Muscle layer of colon (tissue), 2 donors: ENCODE data around the gene PRLR.

ENCODE experiments used
- H3K27ac ChIP-seq: one replicate; pipeline ENCODE4 v1.7.0; 2013; ENCODE audit warnings: low read depth, mild to moderate bottlenecking, low read length, moderate library complexity
- H3K27me3 ChIP-seq, 2 donors: one replicate each; pipeline ENCODE4 v1.7.0; 2013; ENCODE audit warnings: low read length in 2 of 2, mild to moderate bottlenecking in 2 of 2; ENCODE audit not compliant: insufficient read depth in 2 of 2, control insufficient read depth in 1 of 2
- H3K36me3 ChIP-seq: one replicate; pipeline ENCODE4 v1.7.0; 2013; ENCODE audit warnings: mild to moderate bottlenecking, low read length; ENCODE audit not compliant: insufficient read depth
- H3K4me1 ChIP-seq: one replicate; pipeline ENCODE4 v1.7.0; 2013; ENCODE audit warnings: mild to moderate bottlenecking, low read length; ENCODE audit not compliant: insufficient read depth
- H3K4me3 ChIP-seq, 2 donors: one replicate each; pipeline ENCODE4 v1.7.0; 2013; ENCODE audit warnings: low read length in 2 of 2, low read depth in 1 of 2, mild to moderate bottlenecking in 1 of 2, moderate library complexity in 1 of 2
- H3K9ac ChIP-seq: one replicate; pipeline ENCODE4 v1.7.0; 2013; ENCODE audit warnings: low read length
- H3K9me3 ChIP-seq: one replicate; pipeline ENCODE4 v1.7.0; 2013; ENCODE audit warnings: mild to moderate bottlenecking, low read length
- donor health status: abdominal sarcoma.
- donor health status: Adenocarcinoma of cecum.

PRLR gene

GRCh38 chr5:35003018-35003957, 227.0 kb downstream of the PRLR start:
- no peaks in the 10 kb centered on the region for H3K36me3 ChIP-seq
- H3K27me3 ChIP-seq, result peaks cover 0 to 4% of the 10 kb centered on the region in 2 donors
- no peaks in the 10 kb centered on the region for H3K9me3 ChIP-seq
- H3K4me3 ChIP-seq, result no peak overlapping the region
- H3K27ac ChIP-seq, result no peak overlapping the region
- H3K4me1 ChIP-seq, result no peaks in the 10 kb centered on the region
- H3K9ac ChIP-seq, result no peak overlapping the region

GRCh38 chr5:35002459-35002858, 227.8 kb downstream of the PRLR start:
- Histone ChIP-seq H3K27me3 (peaks cover 0 to 4% of the 10 kb centered on the region in 2 donors), H3K9ac (no peak overlapping the region), H3K4me1 (no peaks in the 10 kb centered on the region), H3K36me3 (no peaks in the 10 kb centered on the region), H3K9me3 (no peaks in the 10 kb centered on the region), H3K4me3 (no peak overlapping the region), H3K27ac (no peak overlapping the region)

GRCh38 chr5:35001842-35002241, 228.4 kb downstream of the PRLR start:
- Histone ChIP-seq H3K4me1 (no peaks in the 10 kb centered on the region), H3K27ac (no peak overlapping the region), H3K9me3 (no peaks in the 10 kb centered on the region)

More at GRCh38 chr5:35001842-35002241, 228.4 kb downstream of the PRLR start:
- no peak overlapping the region for H3K9ac ChIP-seq
- H3K4me3 ChIP-seq, result no peak overlapping the region
- H3K36me3 ChIP-seq, result no peaks in the 10 kb centered on the region
- H3K27me3 ChIP-seq, result peaks cover 0 to 4% of the 10 kb centered on the region in 2 donors
